Fibroblast of the aortic adventitia (primary cell): Measurements from ENCODE around the gene AFF3. TPM values are rescaled to one million over a fixed set of nuclear protein-coding genes. Genes with fewer than 3 reads are reported as not detected.

Source experiments
- DNase-seq: peaks from one replicate; pipeline ENCODE4 v3.0.0-alpha.2; 2010; ENCODE audit warnings: low read depth
- H3K4me3 ChIP-seq: 2 replicates; pipeline ENCODE4 v1.5.1; 2011; ENCODE audit warnings: low read depth, mild to moderate bottlenecking, control low read depth, low read length, moderate library complexity
- CTCF ChIP-seq: IDR thresholded peaks from 2 replicates; pipeline ENCODE4 v1.5.1; 2011; ENCODE audit warnings: mild to moderate bottlenecking, low read length, control low read depth, inconsistent platforms; ENCODE audit not compliant: insufficient read depth
- total RNA-seq: library from RNA; depleted of rRNA; stranded (reverse); fragments of >200 nt; gene quantifications from 2 replicates; pipeline ENCODE4 v1.2.3, GENCODE V29; 2012; ENCODE audit warnings: low replicate concordance

AFF3 gene
- total RNA-seq, 1 donor: 4.2 TPM

GRCh38 chr2:99845296-99845695 lies 297.1 kb downstream of the AFF3 start:
- no peak overlapping the region for H3K4me3 ChIP-seq
- no peak for DNase-seq
- no peak for TF ChIP-seq CTCF

GRCh38 chr2:99842451-99842850 lies 299.9 kb downstream of the AFF3 start:
- TF ChIP-seq CTCF: no peak
- H3K4me3 ChIP-seq: no peak overlapping the region
- DNase-seq: no peak

GRCh38 chr2:99841749-99842148 lies 300.6 kb downstream of the AFF3 start:
- DNase-seq: peak; percentile 56
- TF ChIP-seq CTCF: no peak
- no peak overlapping the region for H3K4me3 ChIP-seq

- no peak overlapping the region for H3K4me3 ChIP-seq
- no peak for DNase-seq
- TF ChIP-seq CTCF: no peak
These were observed 301.6 kb downstream of the AFF3 start for GRCh38 chr2:99840831-99841230.

- no peak for TF ChIP-seq CTCF
- DNase-seq: peak; percentile 62
- H3K4me3 ChIP-seq: no peak overlapping the region
These were observed 305.4 kb downstream of the AFF3 start for GRCh38 chr2:99836690-99837605.

GRCh38 chr2:99834426-99834825 lies 308.0 kb downstream of the AFF3 start:
- no peak for DNase-seq
- no peak for TF ChIP-seq CTCF
- no peak overlapping the region for H3K4me3 ChIP-seq
